ENCODE data around the gene MED19. TPM values are rescaled to one million over a fixed set of nuclear protein-coding genes. Genes with fewer than 3 reads are reported as not detected.

MED19 gene
- total RNA-seq, 1 donor from 2014 or later: 18.5 TPM

DNA sequence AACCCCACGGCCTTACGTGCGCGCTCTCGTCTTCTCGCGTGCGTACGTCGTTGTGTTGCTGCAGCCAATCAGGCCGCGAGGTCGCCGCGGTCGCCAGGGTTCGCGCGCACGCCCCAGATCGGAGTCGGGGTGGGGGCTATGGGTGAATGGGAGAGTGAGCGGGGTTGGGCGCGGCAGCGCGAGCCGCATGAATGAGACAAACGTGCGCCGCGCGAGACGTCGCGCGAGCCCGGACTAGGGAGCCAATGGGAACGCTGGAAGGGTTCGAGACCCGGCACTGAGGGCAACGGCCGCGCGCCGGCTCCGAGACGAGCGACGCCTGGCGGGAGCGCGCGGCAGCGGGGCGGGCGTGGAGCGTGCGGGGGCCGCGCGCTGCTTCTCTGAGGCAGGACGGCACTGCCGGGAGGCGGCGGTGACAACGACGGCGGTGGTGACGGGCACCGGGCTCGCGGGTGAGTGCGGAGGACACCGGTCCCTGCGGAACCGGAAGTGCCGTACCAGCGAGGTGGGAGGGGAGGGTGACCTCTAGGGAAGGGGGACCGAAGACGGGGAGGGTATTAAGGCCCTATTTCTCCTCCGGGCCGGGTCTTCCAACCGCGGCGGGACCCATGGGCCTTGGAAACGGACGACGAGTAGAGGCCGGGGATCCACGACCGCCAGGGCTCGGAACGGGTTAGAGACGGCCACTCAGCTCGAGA lies 44.1 kb downstream of the MED19 start, which contains the start of gene ZDHHC5:
Gene ZDHHC5 (plus strand): TSS at position 379 of the 698 bp plus-strand sequence. CDS start 4,977 bp downstream, outside the sequence.
- peaks cover 7% of the 10 kb centered on the region for H3K36me3 Mint-ChIP-seq (ENCODE audit: unreplicated experiment)
- no peaks in the 10 kb centered on the region for H3K27me3 Mint-ChIP-seq (ENCODE audit: unreplicated experiment)
- no peaks in the 10 kb centered on the region for H3K9me3 Mint-ChIP-seq (ENCODE audit: unreplicated experiment)

DNA sequence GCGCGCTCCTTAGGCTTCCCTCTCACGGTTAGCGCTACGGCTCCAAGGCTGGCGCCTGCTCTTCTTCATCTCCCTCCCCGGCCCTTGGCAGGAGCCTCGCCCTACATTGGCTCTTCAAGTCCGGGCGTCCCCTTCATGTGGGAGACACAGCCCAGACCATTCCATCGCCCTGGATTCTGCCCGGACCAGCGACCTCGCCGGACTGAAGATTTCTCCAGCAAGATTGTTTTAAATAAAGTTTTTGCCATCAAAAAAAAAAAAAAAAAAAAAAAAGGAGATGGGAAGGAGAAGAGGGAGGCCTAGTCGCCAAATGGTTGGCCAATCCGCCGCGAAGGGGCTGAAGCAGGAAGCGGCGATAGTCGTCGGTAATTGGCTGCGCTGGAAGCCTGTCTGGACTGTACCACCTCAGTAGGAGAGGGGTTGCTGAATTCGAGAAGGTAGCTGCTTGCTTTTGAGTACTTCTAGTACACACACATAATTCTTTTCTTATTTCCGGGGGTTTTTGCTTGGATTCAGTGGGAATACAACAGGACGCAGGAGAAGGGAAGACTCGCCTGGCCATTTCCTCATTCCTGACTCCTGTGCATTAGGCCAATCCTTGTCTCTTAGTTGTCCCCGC lies 44.8 kb downstream of the MED19 start:
- peak overlapping the region; percentile 100 for H3K27ac Mint-ChIP-seq (ENCODE audit: unreplicated experiment)
- no peak for TF ChIP-seq CTCF (IDR thresholded peaks at IDR 0.05)
- DNase-seq (ENCODE audit: extremely low spot score, unreplicated experiment): peak; percentile 98
- peaks cover 24% of the 10 kb centered on the region for H3K4me1 Mint-ChIP-seq (ENCODE audit: unreplicated experiment)
- H3K36me3 Mint-ChIP-seq (ENCODE audit: unreplicated experiment): peaks cover 5% of the 10 kb centered on the region
- no peaks in the 10 kb centered on the region for H3K27me3 Mint-ChIP-seq (ENCODE audit: unreplicated experiment)
- H3K4me3 Mint-ChIP-seq (ENCODE audit: unreplicated experiment): peak overlapping the region; percentile 98
- H3K9me3 Mint-ChIP-seq (ENCODE audit: unreplicated experiment): no peaks in the 10 kb centered on the region

More for the DNA sequence above, 44.1 kb downstream of the MED19 start, which contains the start of gene ZDHHC5:
- peak; percentile 67 for TF ChIP-seq CTCF (IDR thresholded peaks at IDR 0.05)
- H3K27ac Mint-ChIP-seq (ENCODE audit: unreplicated experiment): peak within 1 kb of the TSS; percentile 100
- H3K4me1 Mint-ChIP-seq (ENCODE audit: unreplicated experiment): peaks cover 24% of the 10 kb centered on the region
- DNase-seq (ENCODE audit: extremely low spot score, unreplicated experiment): peak; percentile 100
- peak within 1 kb of the TSS; percentile 98 for H3K4me3 Mint-ChIP-seq (ENCODE audit: unreplicated experiment)

GRCh38 chr11:57663975-57664374 lies 48.0 kb downstream of the MED19 start:
- no peaks in the 10 kb centered on the region for H3K9me3 Mint-ChIP-seq (ENCODE audit: unreplicated experiment)
- H3K36me3 Mint-ChIP-seq (ENCODE audit: unreplicated experiment): peaks cover 13% of the 10 kb centered on the region
- TF ChIP-seq CTCF (IDR thresholded peaks at IDR 0.05): no peak
- H3K4me3 Mint-ChIP-seq (ENCODE audit: unreplicated experiment): no peak overlapping the region
- H3K27me3 Mint-ChIP-seq (ENCODE audit: unreplicated experiment): no peaks in the 10 kb centered on the region
- peaks cover 13% of the 10 kb centered on the region for H3K4me1 Mint-ChIP-seq (ENCODE audit: unreplicated experiment)
- DNase-seq (ENCODE audit: extremely low spot score, unreplicated experiment): no peak
- no peak overlapping the region for H3K27ac Mint-ChIP-seq (ENCODE audit: unreplicated experiment)

- H3K9me3 Mint-ChIP-seq (ENCODE audit: unreplicated experiment): no peaks in the 10 kb centered on the region
- H3K4me1 Mint-ChIP-seq (ENCODE audit: unreplicated experiment): peaks cover 16% of the 10 kb centered on the region
- no peak overlapping the region for H3K27ac Mint-ChIP-seq (ENCODE audit: unreplicated experiment)
- H3K4me3 Mint-ChIP-seq (ENCODE audit: unreplicated experiment): no peak overlapping the region
- TF ChIP-seq CTCF (IDR thresholded peaks at IDR 0.05): no peak
- no peaks in the 10 kb centered on the region for H3K27me3 Mint-ChIP-seq (ENCODE audit: unreplicated experiment)
- no peak for DNase-seq (ENCODE audit: extremely low spot score, unreplicated experiment)
- peaks cover 13% of the 10 kb centered on the region for H3K36me3 Mint-ChIP-seq (ENCODE audit: unreplicated experiment)
Measured at GRCh38 chr11:57662893-57663292, 49.1 kb downstream of the MED19 start.

- H3K4me1 Mint-ChIP-seq (ENCODE audit: unreplicated experiment): peaks cover 14% of the 10 kb centered on the region
- no peak overlapping the region for H3K4me3 Mint-ChIP-seq (ENCODE audit: unreplicated experiment)
- no peaks in the 10 kb centered on the region for H3K27me3 Mint-ChIP-seq (ENCODE audit: unreplicated experiment)
- TF ChIP-seq CTCF (IDR thresholded peaks at IDR 0.05): no peak
- no peak overlapping the region for H3K27ac Mint-ChIP-seq (ENCODE audit: unreplicated experiment)
- peaks cover 13% of the 10 kb centered on the region for H3K36me3 Mint-ChIP-seq (ENCODE audit: unreplicated experiment)
- no peaks in the 10 kb centered on the region for H3K9me3 Mint-ChIP-seq (ENCODE audit: unreplicated experiment)
- DNase-seq (ENCODE audit: extremely low spot score, unreplicated experiment): no peak
Measured at GRCh38 chr11:57659669-57660068, 52.3 kb downstream of the MED19 start.
